K562 (cell line): ENCODE measurements around the gene ADCY5.

ENCODE experiments used
- ETV1 ChIP-seq: fragments of 450-650 bp; conservative IDR thresholded peaks from 2 replicates; pipeline ENCODE4 v1.6.1; 2016; ENCODE audit warnings: missing genetic modification characterization, control low read depth, low read depth, missing compliant biosample characterization
- LCOR ChIP-seq: sonication (generic); formaldehyde crosslinking; IDR thresholded peaks from 2 replicates; pipeline ENCODE4 v1.8.0; 2022; ENCODE audit warnings: mild to moderate bottlenecking, missing genetic modification reagents
- MXI1 ChIP-seq: IDR thresholded peaks from 2 replicates; pipeline ENCODE4 v1.6.1; 2011; ENCODE audit warnings: low read depth, mild to moderate bottlenecking, improper control_type of control experiment, low read length
- NCOR1 ChIP-seq: fragments of 450-650 bp; IDR thresholded peaks from 2 replicates; pipeline ENCODE4 v1.6.1; 2016; ENCODE audit warnings: mild to moderate bottlenecking, moderate library complexity
- SNIP1 ChIP-seq: fragments of 450-650 bp; IDR thresholded peaks from 2 replicates; pipeline ENCODE4 v1.7.1; 2017; ENCODE audit warnings: low read depth, mild to moderate bottlenecking
- TF ChIP-seq, protein P1 (sequence below): sonication (generic); formaldehyde crosslinking; IDR thresholded peaks from 2 replicates; pipeline ENCODE4 v1.8.0; 2022; ENCODE audit warnings: mild to moderate bottlenecking, missing genetic modification reagents
- TF ChIP-seq, protein P2 (sequence below), 3 experiments: IDR thresholded peaks in 2 of 3; conservative IDR thresholded peaks in 1 of 3; 2 replicates each; pipeline ENCODE4 v1.5.1; 2011 to 2012; ENCODE audit warnings: low read length in 3 of 3, mild to moderate bottlenecking in 3 of 3, control low read depth in 2 of 3, improper control_type of control experiment in 1 of 3, inconsistent platforms in 1 of 3, low read depth in 1 of 3, mixed read lengths in 1 of 3, moderate library complexity in 1 of 3; ENCODE audit not compliant: insufficient read depth in 2 of 3

DNA sequence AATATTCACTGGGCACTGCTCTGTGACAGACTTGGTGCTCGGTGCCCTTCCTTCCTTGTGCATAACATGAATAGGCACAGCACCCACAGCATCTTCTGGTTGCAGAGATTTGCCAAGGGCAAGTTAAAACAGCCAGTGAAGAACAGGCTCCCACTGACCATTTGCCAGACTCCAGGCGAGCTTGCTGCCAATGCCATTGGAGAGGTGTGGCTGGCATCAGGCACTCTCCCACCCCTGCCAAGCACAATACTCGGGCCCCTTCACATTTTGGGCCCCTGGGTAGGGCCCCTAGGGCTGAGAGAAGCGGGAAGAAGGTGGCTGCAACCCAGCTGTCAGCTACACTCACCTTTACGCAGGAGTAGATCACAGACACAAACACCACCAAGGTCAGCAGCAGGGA lies 135.0 kb downstream of the ADCY5 start:
- TF ChIP-seq SNIP1 (no peak), ETV1 (tag) (no peak), MXI1 (no peak), LCOR (CRISPR knock-in tag) (no peak), NCOR1 (no peak)
- TF ChIP-seq, protein P1, sequence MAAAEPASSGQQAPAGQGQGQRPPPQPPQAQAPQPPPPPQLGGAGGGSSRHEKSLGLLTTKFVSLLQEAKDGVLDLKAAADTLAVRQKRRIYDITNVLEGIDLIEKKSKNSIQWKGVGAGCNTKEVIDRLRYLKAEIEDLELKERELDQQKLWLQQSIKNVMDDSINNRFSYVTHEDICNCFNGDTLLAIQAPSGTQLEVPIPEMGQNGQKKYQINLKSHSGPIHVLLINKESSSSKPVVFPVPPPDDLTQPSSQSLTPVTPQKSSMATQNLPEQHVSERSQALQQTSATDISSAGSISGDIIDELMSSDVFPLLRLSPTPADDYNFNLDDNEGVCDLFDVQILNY (CRISPR knock-in tag), result no peak
- TF ChIP-seq, protein P2, sequence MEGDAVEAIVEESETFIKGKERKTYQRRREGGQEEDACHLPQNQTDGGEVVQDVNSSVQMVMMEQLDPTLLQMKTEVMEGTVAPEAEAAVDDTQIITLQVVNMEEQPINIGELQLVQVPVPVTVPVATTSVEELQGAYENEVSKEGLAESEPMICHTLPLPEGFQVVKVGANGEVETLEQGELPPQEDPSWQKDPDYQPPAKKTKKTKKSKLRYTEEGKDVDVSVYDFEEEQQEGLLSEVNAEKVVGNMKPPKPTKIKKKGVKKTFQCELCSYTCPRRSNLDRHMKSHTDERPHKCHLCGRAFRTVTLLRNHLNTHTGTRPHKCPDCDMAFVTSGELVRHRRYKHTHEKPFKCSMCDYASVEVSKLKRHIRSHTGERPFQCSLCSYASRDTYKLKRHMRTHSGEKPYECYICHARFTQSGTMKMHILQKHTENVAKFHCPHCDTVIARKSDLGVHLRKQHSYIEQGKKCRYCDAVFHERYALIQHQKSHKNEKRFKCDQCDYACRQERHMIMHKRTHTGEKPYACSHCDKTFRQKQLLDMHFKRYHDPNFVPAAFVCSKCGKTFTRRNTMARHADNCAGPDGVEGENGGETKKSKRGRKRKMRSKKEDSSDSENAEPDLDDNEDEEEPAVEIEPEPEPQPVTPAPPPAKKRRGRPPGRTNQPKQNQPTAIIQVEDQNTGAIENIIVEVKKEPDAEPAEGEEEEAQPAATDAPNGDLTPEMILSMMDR (IDR thresholded peaks at IDR 0.05 in 2 of 3, conservative IDR thresholded peaks at IDR 0.05 in 1 of 3; ENCODE audit: insufficient read depth in 2 of 3, low read depth in 1 of 3, low read length in 3 of 3), result no peak
